Measurements from ENCODE around the gene SMYD3. TPM values are rescaled to one million over a fixed set of nuclear protein-coding genes. Genes with fewer than 3 reads are reported as not detected.

The SMYD3 gene
- total RNA-seq, 2 donors from 2014 or later, result 8.8 to 19.0 TPM

DNA sequence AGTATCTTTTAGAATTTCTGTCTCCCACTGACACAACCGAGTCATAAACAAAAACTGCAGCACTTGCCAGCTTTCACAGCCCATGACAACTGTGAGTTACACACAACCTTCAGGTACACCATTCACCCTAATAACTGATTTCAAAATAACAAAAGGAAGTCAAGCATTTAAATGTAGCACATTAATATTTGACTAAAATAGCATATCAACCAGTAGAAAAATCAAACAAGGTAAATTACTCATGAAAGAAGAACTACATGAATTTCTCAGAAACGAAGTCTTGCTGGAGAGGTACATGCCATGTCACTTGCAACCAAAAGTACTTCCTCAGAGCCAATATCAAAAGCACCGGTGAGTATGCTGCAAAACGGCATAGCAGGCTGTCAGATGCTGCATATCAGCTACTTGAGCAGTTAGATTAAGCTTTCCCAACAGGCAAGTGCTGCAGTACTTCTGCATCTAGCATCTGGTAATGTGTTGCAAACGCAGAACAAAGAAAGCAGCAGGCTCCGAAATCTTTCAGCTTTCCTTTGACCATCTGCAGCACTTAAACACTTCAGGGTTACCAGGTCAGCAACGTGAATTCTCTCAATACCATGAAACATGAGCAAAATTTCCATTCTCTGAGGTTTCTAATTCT is 223.2 kb downstream of the SMYD3 start:
- TF ChIP-seq, protein P1, sequence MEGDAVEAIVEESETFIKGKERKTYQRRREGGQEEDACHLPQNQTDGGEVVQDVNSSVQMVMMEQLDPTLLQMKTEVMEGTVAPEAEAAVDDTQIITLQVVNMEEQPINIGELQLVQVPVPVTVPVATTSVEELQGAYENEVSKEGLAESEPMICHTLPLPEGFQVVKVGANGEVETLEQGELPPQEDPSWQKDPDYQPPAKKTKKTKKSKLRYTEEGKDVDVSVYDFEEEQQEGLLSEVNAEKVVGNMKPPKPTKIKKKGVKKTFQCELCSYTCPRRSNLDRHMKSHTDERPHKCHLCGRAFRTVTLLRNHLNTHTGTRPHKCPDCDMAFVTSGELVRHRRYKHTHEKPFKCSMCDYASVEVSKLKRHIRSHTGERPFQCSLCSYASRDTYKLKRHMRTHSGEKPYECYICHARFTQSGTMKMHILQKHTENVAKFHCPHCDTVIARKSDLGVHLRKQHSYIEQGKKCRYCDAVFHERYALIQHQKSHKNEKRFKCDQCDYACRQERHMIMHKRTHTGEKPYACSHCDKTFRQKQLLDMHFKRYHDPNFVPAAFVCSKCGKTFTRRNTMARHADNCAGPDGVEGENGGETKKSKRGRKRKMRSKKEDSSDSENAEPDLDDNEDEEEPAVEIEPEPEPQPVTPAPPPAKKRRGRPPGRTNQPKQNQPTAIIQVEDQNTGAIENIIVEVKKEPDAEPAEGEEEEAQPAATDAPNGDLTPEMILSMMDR (IDR thresholded peaks at IDR 0.05), result no peak
- ATAC-seq (ENCODE audit: insufficient number of reproducible peaks, low FRiP score, low read depth) (no peak), DNase-seq (ENCODE audit: low spot score) (no peak)
- Histone ChIP-seq H3K4me3 (no peak overlapping the region), H3K27me3 (replicated peaks; ENCODE audit: insufficient read depth) (no peaks in the 10 kb centered on the region), H3K36me3 (no peaks in the 10 kb centered on the region), H3K9me3 (no peaks in the 10 kb centered on the region), H3K27ac (no peak overlapping the region), H3K4me1 (ENCODE audit: control insufficient read depth in 1 of 2, low read depth in 2 of 2) (no peaks in the 10 kb centered on the region)

DNA sequence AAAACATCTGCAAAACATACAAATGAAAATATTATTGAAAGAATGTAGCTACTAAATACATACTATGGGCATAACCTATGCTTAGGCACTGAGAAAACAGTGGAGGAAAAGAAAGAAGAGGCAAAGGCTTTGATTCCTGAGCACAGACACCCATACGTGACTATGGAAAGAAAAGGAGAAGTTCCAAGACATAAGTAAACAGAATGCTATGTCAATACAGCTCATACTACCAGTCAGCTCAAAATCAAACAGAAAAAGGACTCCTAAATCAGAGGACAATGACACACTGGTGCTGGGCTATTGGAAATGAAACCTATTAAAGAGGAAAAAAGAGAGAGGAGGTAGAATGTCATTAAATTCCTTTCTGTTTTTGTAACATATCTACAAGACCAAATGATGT is 225.4 kb downstream of the SMYD3 start:
- no peak for ATAC-seq (ENCODE audit: insufficient number of reproducible peaks, low FRiP score, low read depth)
- Histone ChIP-seq H3K9me3 (no peaks in the 10 kb centered on the region), H3K36me3 (no peaks in the 10 kb centered on the region), H3K4me3 (no peak overlapping the region), H3K4me1 (ENCODE audit: control insufficient read depth in 1 of 2, low read depth in 2 of 2) (no peaks in the 10 kb centered on the region), H3K27ac (no peak overlapping the region), H3K27me3 (replicated peaks; ENCODE audit: insufficient read depth) (no peaks in the 10 kb centered on the region)
- no peak for DNase-seq (ENCODE audit: low spot score)
- TF ChIP-seq, protein P1 (IDR thresholded peaks at IDR 0.05), result no peak

DNA sequence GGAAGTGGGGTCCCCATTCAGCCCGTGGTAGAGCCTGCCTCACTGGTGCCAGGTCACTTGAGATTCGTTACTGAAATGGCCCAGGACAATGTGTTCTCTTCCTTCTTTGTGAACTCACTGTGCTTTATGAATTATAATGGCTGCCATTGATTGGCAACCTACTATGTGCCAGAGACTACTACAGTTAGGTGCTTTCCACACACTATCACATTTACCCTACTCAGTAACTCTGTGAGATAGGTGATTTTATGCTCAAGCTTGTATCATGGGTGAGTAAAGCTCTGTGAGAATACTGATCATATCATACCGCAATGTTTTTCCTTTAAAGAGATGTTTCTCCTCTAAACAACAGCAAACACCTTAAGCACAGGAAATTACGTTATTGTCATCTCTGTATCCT is 225.9 kb downstream of the SMYD3 start:
- Histone ChIP-seq H3K9me3 (no peaks in the 10 kb centered on the region), H3K27ac (no peak overlapping the region), H3K27me3 (replicated peaks; ENCODE audit: insufficient read depth) (no peaks in the 10 kb centered on the region), H3K4me3 (no peak overlapping the region), H3K36me3 (no peaks in the 10 kb centered on the region), H3K4me1 (ENCODE audit: control insufficient read depth in 1 of 2, low read depth in 2 of 2) (no peaks in the 10 kb centered on the region)
- TF ChIP-seq, protein P1 (IDR thresholded peaks at IDR 0.05), result no peak
- ATAC-seq (ENCODE audit: insufficient number of reproducible peaks, low FRiP score, low read depth), result no peak
- no peak for DNase-seq (ENCODE audit: low spot score)

- Histone ChIP-seq H3K4me3 (no peak overlapping the region), H3K9me3 (no peaks in the 10 kb centered on the region), H3K4me1 (ENCODE audit: control insufficient read depth in 1 of 2, low read depth in 2 of 2) (no peaks in the 10 kb centered on the region), H3K36me3 (no peaks in the 10 kb centered on the region), H3K27ac (no peak overlapping the region), H3K27me3 (replicated peaks; ENCODE audit: insufficient read depth) (no peaks in the 10 kb centered on the region)
- TF ChIP-seq, protein P1 (IDR thresholded peaks at IDR 0.05), result no peak
- DNase-seq (ENCODE audit: low spot score) (no peak), ATAC-seq (ENCODE audit: insufficient number of reproducible peaks, low FRiP score, low read depth) (no peak)
Observed at GRCh38 chr1:246280551-246280950, 226.5 kb downstream of the SMYD3 start.

DNA sequence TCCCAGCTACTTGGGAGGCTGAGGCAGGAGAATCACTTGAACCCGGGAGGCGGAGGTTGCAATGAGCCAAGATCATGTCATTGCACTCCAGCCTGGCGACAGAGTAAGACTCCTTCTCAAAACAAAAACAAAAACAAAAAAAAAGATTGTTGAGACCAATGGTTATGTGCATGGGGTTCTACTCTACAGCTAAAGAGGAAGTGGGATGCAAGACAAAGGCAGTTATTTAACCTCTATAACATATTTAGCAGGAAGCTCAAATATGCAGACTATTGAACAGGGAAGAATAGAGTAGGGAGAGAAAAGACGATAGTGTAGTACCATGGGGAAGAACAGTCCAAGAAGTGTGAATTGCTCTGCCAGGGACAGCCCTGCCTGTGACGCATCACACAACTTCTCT is 227.7 kb downstream of the SMYD3 start:
- Histone ChIP-seq H3K4me1 (ENCODE audit: control insufficient read depth in 1 of 2, low read depth in 2 of 2) (no peaks in the 10 kb centered on the region), H3K27ac (no peak overlapping the region), H3K9me3 (no peaks in the 10 kb centered on the region), H3K4me3 (no peak overlapping the region), H3K36me3 (no peaks in the 10 kb centered on the region), H3K27me3 (replicated peaks; ENCODE audit: insufficient read depth) (no peaks in the 10 kb centered on the region)
- DNase-seq (ENCODE audit: low spot score) (no peak), ATAC-seq (ENCODE audit: insufficient number of reproducible peaks, low FRiP score, low read depth) (no peak)
- TF ChIP-seq, protein P1 (IDR thresholded peaks at IDR 0.05), result no peak
